Heart right ventricle (tissue), 16 donors: ENCODE measurements around the gene LURAP1L. TPM values are rescaled to one million over a fixed set of nuclear protein-coding genes. Genes with fewer than 3 reads are reported as not detected.
A peak's percentile ranks its signal among the peaks of the same experiment; 100 is the strongest.

Experiments used
- ATAC-seq, 8 donors: fragments of 200-7000 bp; cut with Tn5 transposase; one replicate each; pipeline ENCODE4 v1.9.1; 2020; ENCODE audit warnings: mild to moderate bottlenecking in 8 of 8, moderate library complexity in 8 of 8, moderate number of reproducible peaks in 1 of 8
- DNase-seq, 2 donors: peaks; one replicate each; pipeline ENCODE4 v3.0.0-alpha.2; 2020
- H3K27ac ChIP-seq, 10 donors: fragments of 200-600 bp; sonication (generic) in 2 of 10; one replicate each; pipeline versions ENCODE4 v1.5.0 to v1.8.0; 2020 to 2022; ENCODE audit warnings: mild to moderate bottlenecking in 3 of 10
- H3K27me3 ChIP-seq, 7 donors: fragments of 200-600 bp; one replicate each; pipeline ENCODE4 v1.8.0; 2021 to 2022; ENCODE audit warnings: mild to moderate bottlenecking in 2 of 7
- H3K36me3 ChIP-seq, 9 donors: fragments of 200-600 bp; sonication (generic) in 1 of 9; one replicate each; pipeline versions ENCODE4 v1.5.0 to v1.8.0; 2020 to 2022; ENCODE audit warnings: mild to moderate bottlenecking in 2 of 9
- H3K4me1 ChIP-seq, 9 donors: fragments of 200-600 bp; sonication (generic) in 1 of 9; one replicate each; pipeline versions ENCODE4 v1.5.0 to v1.8.0; 2020 to 2022; ENCODE audit warnings: mild to moderate bottlenecking in 4 of 9
- H3K4me3 ChIP-seq, 10 donors: fragments of 200-600 bp; sonication (generic) in 2 of 10; one replicate each; pipeline versions ENCODE4 v1.5.0 to v1.8.0; 2020 to 2022; ENCODE audit warnings: mild to moderate bottlenecking in 7 of 10, moderate library complexity in 2 of 10
- H3K9me3 ChIP-seq, 11 donors: fragments of 200-600 bp in 10 of 11; sonication (generic) in 2 of 11; one replicate each; pipeline versions ENCODE4 v1.5.0 to v1.8.0; 2013 to 2022; ENCODE audit warnings: mild to moderate bottlenecking in 2 of 11, control low read depth in 1 of 11, moderate library complexity in 1 of 11
- CTCF ChIP-seq, 9 donors: fragments of 200-600 bp; sonication (generic) in 2 of 9; IDR thresholded peaks; one replicate each; pipeline versions ENCODE4 v1.5.0 to v1.8.0; 2021 to 2022; ENCODE audit warnings: antibody characterized with exemption in 9 of 9, mild to moderate bottlenecking in 5 of 9, moderate library complexity in 1 of 9
- WGBS, 2 donors: extraction: QIAGEN DNeasy Blood & Tissue Kit; methylation state at CpG; one replicate each; pipeline ENCODE4 v1.1.7; 2013; ENCODE audit warnings: inconsistent platforms in 1 of 2; 5-methylcytosine and 5-hydroxymethylcytosine counted together
- intact Hi-C, 10 donors: fragments of 100-400 bp; cut with DNase I; formaldehyde crosslinking; loops; one replicate each; pipeline versions ENCODE4 v1.11.1 to v1.14.2; 2022
- polyA plus RNA-seq, 2 donors: library from polyadenylated mRNA; stranded (reverse); fragments of 200-250 nt; gene quantifications; one replicate each; pipeline ENCODE4 v1.2.3, GENCODE V29; 2013
- total RNA-seq, 10 donors: library from RNA; stranded (reverse); fragmentation: NEBNext Ultra II Directional in 3 of 10; extraction: Animal tissue kit (Norgen Biotek cat#: 25700) in 3 of 10; gene quantifications; one replicate each; pipeline versions ENCODE4 v1.2.1 to v1.2.4, GENCODE V29; 2021 to 2023
- donor health status: Arrhythmogenic right ventricular cardiomyopathy.
- donor health status: ischemic (EF 13 %, LVEDD 7.1; RV severe dilation, severe dysfunction).
- donor health status: healthy with polysubstance abuse.
- donor health status: DM: no; HTN: yes; CAD: no.
- donor health status: DM: no; HTN: no; CAD: no.
- donor health status: ischemic (EF 25% LVEDD 6.9; RV normal size, moderate dysfunction).
- donor health status: ischemic (EF 25% LVEDD 5.7; RV mildly dilated, moderate dysfunction).
- donor health status: healthy.
- donor health status: DM: yes; HTN: yes; CAD: no.
- donor health status: Ischemic cardiomyopathy.
- donor health status: ischemic (EF 35%, LVEDD 5.7; RV mildly dilated, moderate dysfunction).
- donor health status: nonischemic (EF 11% LVEDD 7.7; RV severe dilation, severe dysfunction).
- donor health status: DM: yes; HTN: yes; CAD: no.
- donor health status: PGD.
- donor health status: ischemic (EF 29% LVEDD 5.4; RV normal size, mild dysfunction).
- donor health status: nonischemic (EF 23%, LVEDD 6.1; RV moderate dilation, normal function).

Gene LURAP1L
- total and polyA plus RNA-seq, 12 donors: 1.2 to 4.6 (median 2.2) TPM

DNA sequence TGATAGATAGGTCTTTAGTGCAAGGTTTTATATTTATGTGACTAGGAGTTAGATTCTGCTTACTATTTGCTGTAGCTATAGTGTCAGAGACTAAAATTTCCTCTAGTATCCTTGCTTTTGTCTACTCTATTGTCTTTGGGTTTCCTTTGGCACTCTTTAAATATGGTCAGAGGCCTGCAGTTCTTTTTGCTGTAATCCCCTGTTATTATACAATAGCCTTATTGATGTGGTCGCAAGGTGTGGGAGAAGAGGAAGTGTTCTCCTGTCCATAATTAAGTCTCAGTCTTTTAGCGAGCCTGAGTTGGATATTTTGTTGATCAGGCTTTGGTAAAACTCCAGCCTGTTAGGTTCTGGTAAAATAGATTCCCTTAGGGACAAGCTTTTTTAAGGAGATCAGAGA lies 34.9 kb downstream of the LURAP1L start:
- no peaks in the 10 kb centered on the region for H3K36me3 ChIP-seq
- no peak for TF ChIP-seq CTCF (IDR thresholded peaks at IDR 0.05)
- WGBS, 2 donors: 62 to 77% methylated on average over 2 of the region's 2 CpGs
- intact Hi-C loops: loop anchor here in 4 of 10 donors (5.0 to 10.0 kb wide), 3 partner anchors 32 to 85 kb away; partner anchors contain the start of gene LURAP1L (in 1 of the 4)
- DNase-seq: no peak
- no peaks in the 10 kb centered on the region for H3K27me3 ChIP-seq
- H3K9me3 ChIP-seq: peaks cover 0 to 2% (median 0%) of the 10 kb centered on the region in 11 donors
- no peak overlapping the region for H3K4me3 ChIP-seq
- ATAC-seq: peak in 2 of 8 donors; percentile 40 to 60
- H3K4me1 ChIP-seq: peaks cover 0 to 34% (median 8%) of the 10 kb centered on the region in 9 donors
- peak overlapping the region in 5 of 10 donors; percentile 8 to 51 (median 18) for H3K27ac ChIP-seq

- Histone ChIP-seq H3K4me1 (peaks cover 0 to 41% (median 8%) of the 10 kb centered on the region in 9 donors), H3K27me3 (no peaks in the 10 kb centered on the region), H3K27ac (no peak overlapping the region), H3K4me3 (no peak overlapping the region), H3K36me3 (no peaks in the 10 kb centered on the region), H3K9me3 (peaks cover 0 to 2% (median 0%) of the 10 kb centered on the region in 11 donors)
- WGBS, 2 donors: 92 to 95% methylated on average over 3 of the region's 3 CpGs
- intact Hi-C loops: loop anchor here in 4 of 10 donors (5.0 to 10.0 kb wide), 3 partner anchors 35 to 87 kb away; partner anchors contain the start of gene LURAP1L (in 1 of the 4)
- no peak for TF ChIP-seq CTCF (IDR thresholded peaks at IDR 0.05)
- no peak for ATAC-seq
- DNase-seq: no peak
These were observed 37.1 kb downstream of the LURAP1L start for GRCh38 chr9:12811935-12812334.

DNA sequence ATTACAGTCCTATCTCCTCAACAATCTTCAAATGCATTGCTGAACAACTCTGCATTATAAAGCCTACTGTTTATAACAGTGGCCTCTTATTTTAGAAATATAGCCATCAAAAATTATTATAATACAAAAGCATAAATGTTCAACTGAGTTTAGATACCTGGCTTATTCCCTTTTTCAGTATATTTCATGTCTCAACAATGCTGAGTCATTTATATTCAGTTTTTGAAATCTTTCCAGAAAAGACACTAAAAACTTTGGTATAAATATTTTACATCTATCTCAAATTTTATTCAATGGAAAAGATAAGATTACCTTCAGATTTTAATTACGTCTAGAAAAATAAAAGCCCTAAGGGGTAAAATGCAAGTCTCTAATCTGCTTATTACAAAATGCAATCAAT lies 37.9 kb downstream of the LURAP1L start:
- DNase-seq (no peak), ATAC-seq (no peak)
- 45 to 74% methylated on average over 1 of the region's 1 CpG for WGBS, 2 donors
- Histone ChIP-seq H3K9me3 (peaks cover 0 to 2% (median 0%) of the 10 kb centered on the region in 11 donors), H3K27ac (no peak overlapping the region), H3K36me3 (no peaks in the 10 kb centered on the region), H3K4me3 (no peak overlapping the region), H3K4me1 (peaks cover 0 to 41% (median 10%) of the 10 kb centered on the region in 9 donors), H3K27me3 (no peaks in the 10 kb centered on the region)
- no peak for TF ChIP-seq CTCF (IDR thresholded peaks at IDR 0.05)
- intact Hi-C loops: loop anchor here in 4 of 10 donors (5.0 to 10.0 kb wide), 3 partner anchors 35 to 88 kb away; partner anchors contain the start of gene LURAP1L (in 1 of the 4)

- no peak overlapping the region for H3K4me3 ChIP-seq
- no peak for TF ChIP-seq CTCF (IDR thresholded peaks at IDR 0.05)
- H3K27me3 ChIP-seq: no peaks in the 10 kb centered on the region
- H3K4me1 ChIP-seq: peaks cover 0 to 48% (median 18%) of the 10 kb centered on the region in 9 donors
- peak overlapping the region in 3 of 10 donors; percentile 49 to 64 (median 54) for H3K27ac ChIP-seq
- 91 to 93% methylated on average over 1 of the region's 1 CpG for WGBS, 2 donors
- ATAC-seq (no peak), DNase-seq (no peak)
- intact Hi-C loops: loop anchor here in 4 of 10 donors (5.0 to 10.0 kb wide), 3 partner anchors 36 to 89 kb away; partner anchors contain the start of gene LURAP1L (in 1 of the 4)
- H3K9me3 ChIP-seq: no peaks in the 10 kb centered on the region
- no peaks in the 10 kb centered on the region for H3K36me3 ChIP-seq
These were observed 38.7 kb downstream of the LURAP1L start for GRCh38 chr9:12813533-12813932.
